Astrocyte of the cerebellum (primary cell): Measurements from ENCODE around the gene PRR9.
A peak's percentile ranks its signal among the peaks of the same experiment; 100 is the strongest.
"Not testable (repeated sequence)": the region's sequence is repeated elsewhere in the genome, so short reads cannot be mapped to it uniquely, and the experiment has no call there.

ENCODE experiments used
- DNase-seq: peaks from one replicate; pipeline ENCODE4 v3.0.0-alpha.2; 2011; ENCODE audit warnings: low read depth
- H3K4me3 ChIP-seq: 2 replicates; pipeline ENCODE4 v1.5.1; 2011; ENCODE audit warnings: mild to moderate bottlenecking, low read depth, low read length, moderate library complexity
- CTCF ChIP-seq: IDR thresholded peaks from 2 replicates; pipeline ENCODE4 v1.5.1; 2012; ENCODE audit warnings: low read length, low read depth, moderate library complexity, mild to moderate bottlenecking; ENCODE audit errors: missing control alignments
- in situ Hi-C: cut with HindIII; loops from 2 replicates; pipeline ENCODE4 v1.10.0; 2017; ENCODE audit warnings: low sequenced_read_pairs

The PRR9 gene, protein sequence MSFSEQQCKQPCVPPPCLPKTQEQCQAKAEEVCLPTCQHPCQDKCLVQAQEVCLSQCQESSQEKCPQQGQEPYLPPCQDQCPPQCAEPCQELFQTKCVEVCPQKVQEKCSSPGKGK

DNA sequence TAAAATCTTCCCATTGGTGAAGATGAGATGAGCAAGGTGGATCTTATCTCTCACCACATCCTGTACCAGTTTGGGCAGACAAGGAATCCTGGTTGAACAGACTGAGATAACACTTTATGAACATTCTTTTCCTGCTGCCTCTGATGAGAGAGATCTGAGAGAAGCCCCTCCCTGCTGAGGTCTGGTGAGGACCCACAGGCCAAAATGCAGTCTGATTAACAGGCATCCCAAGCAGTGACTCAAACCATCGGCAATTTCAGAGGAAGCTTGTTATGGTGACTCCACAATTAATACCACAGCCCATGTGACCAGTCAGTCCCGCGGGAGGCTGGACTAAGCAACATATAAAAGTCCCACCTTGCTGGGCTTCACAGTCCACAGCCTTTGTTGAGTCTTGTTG is at the start of gene PRR9:
PRR9 (plus strand) TSS at position 373 of the 400 bp plus-strand sequence. CDS start 561 bp downstream, outside the sequence.
- in situ Hi-C loops = no loop called here
- H3K4me3 ChIP-seq = no peak within 1 kb of the TSS
- no peak for DNase-seq
- TF ChIP-seq CTCF = no peak

GRCh38 chr1:153168686-153169085 is 48.7 kb upstream of the PRR9 start:
- DNase-seq = no peak
- in situ Hi-C loops = no loop called here
- TF ChIP-seq CTCF = no peak
- no peak overlapping the region for H3K4me3 ChIP-seq

GRCh38 chr1:153174624-153175023 is 42.8 kb upstream of the PRR9 start:
- no peak for DNase-seq
- TF ChIP-seq CTCF = no peak
- no peak overlapping the region for H3K4me3 ChIP-seq
- in situ Hi-C loops = no loop called here

GRCh38 chr1:153178922-153179321 is 38.5 kb upstream of the PRR9 start:
- DNase-seq = no peak
- no peak overlapping the region for H3K4me3 ChIP-seq
- TF ChIP-seq CTCF = no peak
- in situ Hi-C loops = no loop called here

DNA sequence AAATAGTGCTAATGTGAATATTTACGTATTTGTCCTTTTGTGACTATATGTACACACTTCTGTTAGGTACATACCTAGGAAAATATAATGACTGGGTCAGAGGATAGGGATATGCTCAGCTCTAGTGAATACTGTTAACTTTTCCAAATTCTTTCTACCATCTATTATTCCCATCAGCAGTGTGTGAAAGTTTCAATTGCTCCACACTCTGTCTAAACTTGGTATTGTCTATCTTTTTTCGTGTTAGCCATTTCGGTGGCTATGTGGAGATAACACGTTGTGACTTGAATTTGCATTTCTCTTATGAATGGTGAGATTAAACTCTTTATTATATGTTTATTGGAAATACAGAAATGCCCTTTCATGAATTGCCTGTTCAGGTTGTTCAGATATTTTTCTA is 36.8 kb upstream of the PRR9 start:
- TF ChIP-seq CTCF = no peak
- H3K4me3 ChIP-seq = no peak overlapping the region
- DNase-seq = no peak
- in situ Hi-C loops = no loop called here

DNA sequence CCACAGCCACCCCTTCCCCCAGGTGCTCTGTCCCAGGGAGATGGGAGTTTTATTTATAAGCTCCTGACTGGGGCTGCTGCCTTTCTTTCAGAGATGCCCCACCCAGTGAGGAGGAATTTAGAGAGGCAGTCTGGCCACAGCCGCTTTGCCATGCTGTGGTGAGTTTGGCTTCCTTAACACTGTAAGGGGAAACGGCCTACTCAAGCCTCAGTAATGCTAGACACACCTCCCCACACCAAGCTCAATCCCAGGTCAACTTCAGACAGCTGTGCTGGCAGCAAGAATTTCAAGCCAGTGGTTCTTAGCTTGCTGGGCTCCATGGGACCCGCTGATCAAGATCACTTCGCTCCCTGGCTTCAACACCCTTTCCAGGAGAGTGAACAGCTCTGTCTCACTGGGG is 29.1 kb upstream of the PRR9 start:
- in situ Hi-C loops, H3K4me3 ChIP-seq, DNase-seq: not testable (repeated sequence)

DNA sequence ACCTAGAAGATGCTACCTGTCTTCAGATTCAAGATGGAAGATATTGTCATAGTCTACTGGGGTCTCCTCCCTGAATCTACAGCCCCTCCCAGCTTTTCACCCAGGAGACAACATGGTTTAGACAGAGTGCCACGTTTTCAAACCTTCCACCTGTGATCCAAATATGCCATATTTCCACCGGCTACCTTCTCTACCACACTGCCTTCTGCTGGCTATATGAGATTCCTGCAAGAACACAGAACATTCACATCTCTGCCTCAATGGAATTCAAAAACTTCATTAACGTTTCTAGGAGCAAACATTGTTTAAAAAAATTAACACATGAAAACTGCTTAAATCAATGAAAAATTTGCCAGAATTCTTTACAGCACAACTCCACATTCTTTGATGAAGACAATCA is 27.0 kb upstream of the PRR9 start:
- in situ Hi-C loops = no loop called here
- no peak overlapping the region for H3K4me3 ChIP-seq
- no peak for DNase-seq
- TF ChIP-seq CTCF = peak; percentile 10
